ENCODE data around the gene TAF6.

The TAF6 gene

DNA sequence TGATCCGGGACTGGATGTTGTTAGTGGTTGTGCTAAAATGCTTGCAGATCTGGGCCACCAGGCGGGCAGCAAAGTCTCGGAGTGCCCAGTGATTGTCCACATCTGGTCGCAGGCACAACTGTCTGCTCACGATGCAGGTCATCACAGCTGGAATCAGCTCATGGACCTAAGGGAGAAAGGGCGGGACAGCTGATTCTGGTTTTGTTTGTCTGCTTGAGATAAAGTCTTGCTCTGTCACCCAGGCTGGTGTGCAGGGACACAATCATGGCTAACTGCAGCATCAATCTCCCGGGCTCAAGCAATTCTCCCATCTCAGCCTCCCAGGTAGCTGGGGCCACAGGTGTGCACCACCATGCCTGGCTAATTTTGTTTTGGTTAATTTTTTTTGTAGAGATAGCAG, 8.0 kb downstream of the TAF6 start:
- Histone ChIP-seq H3K4me3 (ENCODE audit: insufficient read depth, low read length, poor library complexity, severe bottlenecking) (no peak overlapping the region), H3K27ac (ENCODE audit: low read depth, low read length) (no peak overlapping the region), H3F3A (ENCODE audit: insufficient read depth) (no peaks in the 10 kb centered on the region), H3K9me3 (ENCODE audit: insufficient read depth, low read length) (no peaks in the 10 kb centered on the region), H3K9ac (ENCODE audit: low read length) (no peak overlapping the region), H4K20me1 (ENCODE audit: low read depth, low read length) (no peaks in the 10 kb centered on the region), H3K27me3 (ENCODE audit: low read length) (no peaks in the 10 kb centered on the region), H2AFZ (ENCODE audit: low read depth, low read length, severe bottlenecking) (no peak overlapping the region), H3K36me3 (ENCODE audit: low read length) (no peaks in the 10 kb centered on the region; the same call in 1 of the 2 replicates), H3K79me2 (ENCODE audit: insufficient read depth, low read length) (no peaks in the 10 kb centered on the region), H3K9me2 (replicated peaks; ENCODE audit: insufficient read depth, low read length) (no peaks in the 10 kb centered on the region), H3K4me2 (ENCODE audit: low read depth, low read length, poor library complexity, severe bottlenecking) (no peak overlapping the region)
- TF ChIP-seq, protein P1, sequence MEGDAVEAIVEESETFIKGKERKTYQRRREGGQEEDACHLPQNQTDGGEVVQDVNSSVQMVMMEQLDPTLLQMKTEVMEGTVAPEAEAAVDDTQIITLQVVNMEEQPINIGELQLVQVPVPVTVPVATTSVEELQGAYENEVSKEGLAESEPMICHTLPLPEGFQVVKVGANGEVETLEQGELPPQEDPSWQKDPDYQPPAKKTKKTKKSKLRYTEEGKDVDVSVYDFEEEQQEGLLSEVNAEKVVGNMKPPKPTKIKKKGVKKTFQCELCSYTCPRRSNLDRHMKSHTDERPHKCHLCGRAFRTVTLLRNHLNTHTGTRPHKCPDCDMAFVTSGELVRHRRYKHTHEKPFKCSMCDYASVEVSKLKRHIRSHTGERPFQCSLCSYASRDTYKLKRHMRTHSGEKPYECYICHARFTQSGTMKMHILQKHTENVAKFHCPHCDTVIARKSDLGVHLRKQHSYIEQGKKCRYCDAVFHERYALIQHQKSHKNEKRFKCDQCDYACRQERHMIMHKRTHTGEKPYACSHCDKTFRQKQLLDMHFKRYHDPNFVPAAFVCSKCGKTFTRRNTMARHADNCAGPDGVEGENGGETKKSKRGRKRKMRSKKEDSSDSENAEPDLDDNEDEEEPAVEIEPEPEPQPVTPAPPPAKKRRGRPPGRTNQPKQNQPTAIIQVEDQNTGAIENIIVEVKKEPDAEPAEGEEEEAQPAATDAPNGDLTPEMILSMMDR (IDR thresholded peaks at IDR 0.05; ENCODE audit: insufficient read depth, low read length, poor library complexity, severe bottlenecking): no peak
- TF ChIP-seq EZH2phosphoT487 (conservative IDR thresholded peaks at IDR 0.05; ENCODE audit: low read length): no peak

DNA sequence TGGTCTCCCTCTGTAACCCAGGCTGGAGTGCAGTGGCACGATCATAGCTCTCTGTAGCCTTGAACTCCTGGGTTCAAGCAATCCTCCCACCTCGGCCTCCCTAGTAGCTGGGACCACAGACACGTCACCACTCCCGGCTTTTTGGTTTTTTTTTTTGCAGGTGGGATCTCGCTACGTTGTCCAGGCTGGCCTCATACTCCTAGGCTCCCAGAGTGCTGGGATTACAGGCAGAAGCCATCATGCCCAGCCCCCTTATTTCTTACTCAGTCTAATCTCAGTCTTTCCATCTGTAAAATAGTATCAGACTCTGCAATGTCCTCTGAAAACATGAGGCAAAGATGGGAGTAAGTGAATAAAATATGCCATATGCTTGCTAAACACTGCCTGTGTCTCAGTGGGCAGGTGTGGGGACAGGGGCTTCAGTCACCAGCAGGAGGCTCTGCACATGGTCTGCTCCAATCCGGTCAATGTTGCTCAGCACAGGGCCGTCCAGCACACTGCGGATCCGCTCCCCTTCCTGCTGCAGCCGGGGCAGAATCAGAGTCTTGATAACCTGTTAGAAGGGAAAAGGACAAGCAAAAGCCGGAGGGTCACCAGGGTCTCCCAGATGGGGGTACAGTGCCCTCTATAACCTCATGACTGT, 9.5 kb downstream of the TAF6 start:
- H3K9me3 ChIP-seq (ENCODE audit: insufficient read depth, low read length): no peaks in the 10 kb centered on the region
- H3F3A ChIP-seq (ENCODE audit: insufficient read depth): no peaks in the 10 kb centered on the region
- no peaks in the 10 kb centered on the region; the same call in 1 of the 2 replicates for H3K36me3 ChIP-seq (ENCODE audit: low read length)
- H3K27ac ChIP-seq (ENCODE audit: low read depth, low read length): no peak overlapping the region
- H3K4me2 ChIP-seq (ENCODE audit: low read depth, low read length, poor library complexity, severe bottlenecking): no peak overlapping the region
- H3K9me2 ChIP-seq (replicated peaks; ENCODE audit: insufficient read depth, low read length): no peaks in the 10 kb centered on the region
- no peak overlapping the region for H3K9ac ChIP-seq (ENCODE audit: low read length)
- H4K20me1 ChIP-seq (ENCODE audit: low read depth, low read length): no peaks in the 10 kb centered on the region
- no peaks in the 10 kb centered on the region for H3K27me3 ChIP-seq (ENCODE audit: low read length)
- no peaks in the 10 kb centered on the region for H3K79me2 ChIP-seq (ENCODE audit: insufficient read depth, low read length)
- TF ChIP-seq, protein P1 (IDR thresholded peaks at IDR 0.05; ENCODE audit: insufficient read depth, low read length, poor library complexity, severe bottlenecking): no peak
- no peak overlapping the region for H3K4me3 ChIP-seq (ENCODE audit: insufficient read depth, low read length, poor library complexity, severe bottlenecking)
- H2AFZ ChIP-seq (ENCODE audit: low read depth, low read length, severe bottlenecking): no peak overlapping the region

DNA sequence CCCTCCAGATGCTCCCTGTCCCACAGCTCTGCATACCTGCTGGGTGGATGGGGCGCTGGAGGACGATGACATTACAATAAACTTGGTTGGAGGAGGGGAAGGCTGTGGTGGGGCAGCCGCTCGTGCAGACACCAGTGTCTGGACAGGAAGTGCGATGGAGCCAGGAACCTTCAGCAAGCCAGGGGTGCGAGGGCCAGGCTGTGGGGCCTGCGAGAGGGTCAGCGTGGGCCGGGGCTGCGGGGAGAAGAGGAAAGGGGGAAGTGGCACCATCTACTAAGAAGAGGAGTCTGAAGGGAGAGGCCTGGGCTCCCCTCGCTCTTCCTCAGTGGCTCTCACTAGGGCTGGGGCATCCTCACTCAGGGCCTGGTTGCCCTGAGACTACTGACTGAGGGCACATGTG, 11.3 kb downstream of the TAF6 start:
- no peak overlapping the region for H3K4me2 ChIP-seq (ENCODE audit: low read depth, low read length, poor library complexity, severe bottlenecking)
- no peaks in the 10 kb centered on the region for H3K9me3 ChIP-seq (ENCODE audit: insufficient read depth, low read length)
- H3K9me2 ChIP-seq (replicated peaks; ENCODE audit: insufficient read depth, low read length): no peaks in the 10 kb centered on the region
- no peaks in the 10 kb centered on the region for H4K20me1 ChIP-seq (ENCODE audit: low read depth, low read length)
- no peaks in the 10 kb centered on the region for H3K27me3 ChIP-seq (ENCODE audit: low read length)
- H3K4me3 ChIP-seq (ENCODE audit: insufficient read depth, low read length, poor library complexity, severe bottlenecking): no peak overlapping the region
- no peak overlapping the region for H3K9ac ChIP-seq (ENCODE audit: low read length)
- H3K79me2 ChIP-seq (ENCODE audit: insufficient read depth, low read length): no peaks in the 10 kb centered on the region
- H3F3A ChIP-seq (ENCODE audit: insufficient read depth): no peaks in the 10 kb centered on the region
- TF ChIP-seq EZH2phosphoT487 (conservative IDR thresholded peaks at IDR 0.05; ENCODE audit: low read length): no peak
- no peaks in the 10 kb centered on the region; the same call in 1 of the 2 replicates for H3K36me3 ChIP-seq (ENCODE audit: low read length)
- no peak overlapping the region for H2AFZ ChIP-seq (ENCODE audit: low read depth, low read length, severe bottlenecking)
- no peak overlapping the region for H3K27ac ChIP-seq (ENCODE audit: low read depth, low read length)

DNA sequence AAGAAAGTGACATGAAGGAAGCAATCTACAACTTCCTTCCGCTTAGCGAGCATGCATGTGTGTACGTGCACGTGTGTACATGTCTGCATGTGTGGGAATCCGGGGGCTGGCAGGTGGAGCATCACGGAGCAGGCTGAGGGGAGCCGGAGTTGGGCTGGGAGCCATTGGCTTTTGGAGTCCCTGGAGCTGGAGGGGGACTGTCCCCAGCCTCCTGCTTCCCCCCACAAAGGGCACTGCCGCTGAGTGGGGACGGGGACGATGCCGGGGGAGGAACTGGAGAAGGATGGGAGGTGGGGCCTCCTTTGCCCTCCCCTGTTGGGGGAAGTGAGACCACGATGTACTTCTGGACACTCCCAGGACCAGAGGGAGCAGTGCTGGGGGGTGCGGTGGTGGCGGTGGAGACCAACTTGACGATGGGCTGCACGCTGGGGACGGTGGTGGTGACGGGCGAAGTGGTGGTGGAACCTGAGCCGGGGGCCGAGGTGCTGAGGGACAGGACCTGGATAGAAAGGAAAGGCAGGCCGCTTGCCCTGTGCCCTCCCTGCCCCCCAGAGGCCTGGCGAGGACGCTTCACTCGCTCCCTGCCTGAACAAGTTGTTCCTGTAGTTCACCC, 11.9 kb downstream of the TAF6 start:
- Histone ChIP-seq H4K20me1 (ENCODE audit: low read depth, low read length) (no peaks in the 10 kb centered on the region), H3K36me3 (ENCODE audit: low read length) (no peaks in the 10 kb centered on the region; the same call in 1 of the 2 replicates), H3F3A (ENCODE audit: insufficient read depth) (peaks cover 5% of the 10 kb centered on the region; the same call in 1 of the 2 replicates), H3K9me3 (ENCODE audit: insufficient read depth, low read length) (no peaks in the 10 kb centered on the region), H3K9me2 (replicated peaks; ENCODE audit: insufficient read depth, low read length) (no peaks in the 10 kb centered on the region), H3K4me2 (ENCODE audit: low read depth, low read length, poor library complexity, severe bottlenecking) (no peak overlapping the region), H3K27ac (ENCODE audit: low read depth, low read length) (no peak overlapping the region), H2AFZ (ENCODE audit: low read depth, low read length, severe bottlenecking) (no peak overlapping the region), H3K27me3 (ENCODE audit: low read length) (no peaks in the 10 kb centered on the region), H3K79me2 (ENCODE audit: insufficient read depth, low read length) (no peaks in the 10 kb centered on the region), H3K9ac (ENCODE audit: low read length) (no peak overlapping the region), H3K4me3 (ENCODE audit: insufficient read depth, low read length, poor library complexity, severe bottlenecking) (no peak overlapping the region)
- no peak for TF ChIP-seq EZH2phosphoT487 (conservative IDR thresholded peaks at IDR 0.05; ENCODE audit: low read length)
- TF ChIP-seq, protein P1 (IDR thresholded peaks at IDR 0.05; ENCODE audit: insufficient read depth, low read length, poor library complexity, severe bottlenecking): no peak
